ENCODE results near the gene DEPP1.

The DEPP1 gene

GRCh38 chr10:44978213-44978569 is 418 bp downstream of the DEPP1 start:
- DNase-seq: no peak

GRCh38 chr10:44977287-44978212 is 1.1 kb downstream of the DEPP1 start:
- no peak for DNase-seq

GRCh38 chr10:44976352-44977198 is 2.0 kb downstream of the DEPP1 start:
- DNase-seq: no peak

GRCh38 chr10:44975431-44976331 is 2.9 kb downstream of the DEPP1 start:
- DNase-seq: no peak

- DNase-seq: no peak
Measured at GRCh38 chr10:44974628-44975430, 3.8 kb downstream of the DEPP1 start.

GRCh38 chr10:44974082-44974627 is 4.5 kb downstream of the DEPP1 start:
- DNase-seq: no peak

GRCh38 chr10:44973323-44974081 is 5.1 kb downstream of the DEPP1 start:
- DNase-seq: no peak

- DNase-seq: no peak
Measured at GRCh38 chr10:44972874-44973306, 5.7 kb downstream of the DEPP1 start.

GRCh38 chr10:44971935-44972757 is 6.5 kb downstream of the DEPP1 start:
- no peak for DNase-seq

GRCh38 chr10:44971434-44971833 is 7.2 kb downstream of the DEPP1 start:
- no peak for DNase-seq

GRCh38 chr10:44970812-44971395 is 7.7 kb downstream of the DEPP1 start:
- no peak for DNase-seq

GRCh38 chr10:44969854-44970253 is 8.8 kb downstream of the DEPP1 start:
- no peak for DNase-seq

- no peak for DNase-seq
Measured at GRCh38 chr10:44968500-44969400, 9.9 kb downstream of the DEPP1 start.

- no peak for DNase-seq
Measured at GRCh38 chr10:44968091-44968490, 10.5 kb downstream of the DEPP1 start.

GRCh38 chr10:44967616-44968015 is 11.0 kb downstream of the DEPP1 start:
- no peak for DNase-seq

GRCh38 chr10:44966816-44967509 is 11.6 kb downstream of the DEPP1 start:
- no peak for DNase-seq

GRCh38 chr10:44966129-44966815 is 12.3 kb downstream of the DEPP1 start:
- no peak for DNase-seq
